ENCODE data around the gene SMYD3. TPM values are rescaled to one million over a fixed set of nuclear protein-coding genes. Genes with fewer than 3 reads are reported as not detected.

SMYD3 gene
- polyA plus RNA-seq, 2 of the 4 experiments (the other 2 are of a cell fraction): 18.2 to 35.2 TPM

- POLR2A ChIA-PET: no interaction called here
- TF ChIP-seq ZFP36 (IDR thresholded peaks at IDR 0.05; ENCODE audit: borderline replicate concordance, partially characterized antibody): no peak
- no peak for TF ChIP-seq SREBF2 (IDR thresholded peaks at IDR 0.05)
- TF ChIP-seq GATA3 (IDR thresholded peaks at IDR 0.05; ENCODE audit: borderline replicate concordance): no peak
- TF ChIP-seq FOXS1 (CRISPR knock-in tag; IDR thresholded peaks at IDR 0.05): no peak
- no peak for TF ChIP-seq MAX (IDR thresholded peaks at IDR 0.05)
- TF ChIP-seq CHD2 (IDR thresholded peaks at IDR 0.05; ENCODE audit: low read length, partially characterized antibody): no peak
- TF ChIP-seq PBX3 (IDR thresholded peaks at IDR 0.05): no peak
- no peak for TF ChIP-seq ATOH8 (CRISPR knock-in tag; IDR thresholded peaks at IDR 0.05; ENCODE audit: low read depth)
- TF ChIP-seq JUNB (IDR thresholded peaks at IDR 0.05): no peak
- no peak for TF ChIP-seq BHLHE40 (IDR thresholded peaks at IDR 0.05; ENCODE audit: low read depth, low read length)
- TF ChIP-seq KDM1A (IDR thresholded peaks at IDR 0.05; ENCODE audit: low read depth): no peak
- no peak for TF ChIP-seq NR3C1 (IDR thresholded peaks at IDR 0.05)
- TF ChIP-seq HOXB5 (CRISPR knock-in tag; IDR thresholded peaks at IDR 0.05): no peak
- no peak for TF ChIP-seq POLR2AphosphoS2 (conservative IDR thresholded peaks at IDR 0.05; ENCODE audit: low read length)
- no peak for TF ChIP-seq HOXA7 (CRISPR knock-in tag; IDR thresholded peaks at IDR 0.05)
- TF ChIP-seq MYC (IDR thresholded peaks at IDR 0.05; ENCODE audit: borderline replicate concordance, low read length): no peak
- TF ChIP-seq CHD4 (IDR thresholded peaks at IDR 0.05; ENCODE audit: borderline replicate concordance): no peak
- no peak for TF ChIP-seq USF2 (IDR thresholded peaks at IDR 0.05)
- H3K9me3 ChIP-seq: no peaks in the 10 kb centered on the region
- H3K27ac ChIP-seq: no peak overlapping the region
- DNase-seq (ENCODE audit: low read depth in 1 of 2, low spot score in 1 of 2) (no peak), ATAC-seq (no peak), FAIRE-seq (no peak)
- H3K4me3 ChIP-seq: no peak overlapping the region
- 95% methylated on average over 7 of the region's 7 CpGs for WGBS (ENCODE audit: missing lambda C conversion rate)
- H3K4me1 ChIP-seq: no peaks in the 10 kb centered on the region
- CTCF ChIA-PET: no interaction called here
- no peak overlapping the region for H3K4me2 ChIP-seq
These were observed 572.7 kb downstream of the SMYD3 start for GRCh38 chr1:245934409-245934808.

- FAIRE-seq: no peak
- no peaks in the 10 kb centered on the region for H3K9me3 ChIP-seq
- H3K4me1 ChIP-seq: no peaks in the 10 kb centered on the region
- no peak overlapping the region for H3K4me2 ChIP-seq
- POLR2A ChIA-PET: no interaction called here
- DNase-seq (ENCODE audit: low read depth in 1 of 2, low spot score in 1 of 2): no peak
- no peak overlapping the region for H3K4me3 ChIP-seq
- ATAC-seq: no peak
- TF ChIP-seq EP300 (IDR thresholded peaks at IDR 0.05) (no peak), SREBF2 (IDR thresholded peaks at IDR 0.05) (no peak), CHD4 (IDR thresholded peaks at IDR 0.05; ENCODE audit: borderline replicate concordance) (no peak), RNF2 (IDR thresholded peaks at IDR 0.05; ENCODE audit: borderline replicate concordance, low read depth) (no peak), MYC (IDR thresholded peaks at IDR 0.05; ENCODE audit: borderline replicate concordance, low read length) (no peak), JUN (IDR thresholded peaks at IDR 0.05) (no peak), FOSB (CRISPR knock-in tag; IDR thresholded peaks at IDR 0.05) (no peak), RFX5 (IDR thresholded peaks at IDR 0.05) (no peak), CBX2 (IDR thresholded peaks at IDR 0.05; ENCODE audit: borderline replicate concordance, low read depth) (no peak), HOXB5 (CRISPR knock-in tag; IDR thresholded peaks at IDR 0.05) (no peak)
- H3K27ac ChIP-seq: no peak overlapping the region
- CTCF ChIA-PET: no interaction called here
- 44% methylated on average over 2 of the region's 2 CpGs for WGBS (ENCODE audit: missing lambda C conversion rate)
These were observed 573.5 kb downstream of the SMYD3 start for GRCh38 chr1:245933431-245934045.
